Measurements from ENCODE around the gene RFX1.

The RFX1 gene

GRCh38 chr19:13995878-13996765 is 10.0 kb downstream of the RFX1 start:
- no peak for DNase-seq

DNA sequence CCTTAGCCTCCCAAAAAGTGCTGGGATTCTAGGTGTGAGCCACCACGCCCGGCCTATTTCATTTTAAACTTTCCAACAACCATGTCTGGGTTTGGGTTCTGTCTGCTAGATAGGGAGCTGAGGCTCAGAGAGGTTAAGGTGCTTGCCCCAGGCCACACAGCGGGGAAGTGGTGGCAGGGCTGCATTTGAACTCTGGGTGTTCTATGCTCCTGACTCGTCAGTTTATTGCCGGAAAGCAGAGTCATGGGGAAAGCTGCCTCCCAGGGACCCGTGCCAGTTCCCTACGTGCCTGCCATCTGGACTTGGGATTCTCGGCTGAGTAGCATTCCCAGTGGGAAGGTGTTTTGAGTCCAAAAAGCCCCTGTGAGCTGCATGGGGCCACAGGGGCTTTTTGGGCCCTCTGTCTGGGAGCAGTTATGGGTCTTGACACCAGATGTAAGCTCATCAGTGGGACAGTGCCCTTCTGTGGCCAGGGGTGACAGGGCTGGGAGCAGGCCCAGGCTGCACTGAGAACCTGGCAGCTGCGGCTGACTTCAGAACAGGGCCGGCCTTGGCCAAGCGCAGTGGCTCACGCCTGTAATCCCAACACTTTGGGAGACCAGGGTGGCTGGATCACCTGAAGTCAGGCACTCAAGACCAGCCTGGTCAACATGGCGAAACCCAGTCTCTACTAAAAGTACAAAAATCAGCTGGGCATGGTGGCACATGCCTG is 10.9 kb downstream of the RFX1 start:
- no peak for DNase-seq

DNA sequence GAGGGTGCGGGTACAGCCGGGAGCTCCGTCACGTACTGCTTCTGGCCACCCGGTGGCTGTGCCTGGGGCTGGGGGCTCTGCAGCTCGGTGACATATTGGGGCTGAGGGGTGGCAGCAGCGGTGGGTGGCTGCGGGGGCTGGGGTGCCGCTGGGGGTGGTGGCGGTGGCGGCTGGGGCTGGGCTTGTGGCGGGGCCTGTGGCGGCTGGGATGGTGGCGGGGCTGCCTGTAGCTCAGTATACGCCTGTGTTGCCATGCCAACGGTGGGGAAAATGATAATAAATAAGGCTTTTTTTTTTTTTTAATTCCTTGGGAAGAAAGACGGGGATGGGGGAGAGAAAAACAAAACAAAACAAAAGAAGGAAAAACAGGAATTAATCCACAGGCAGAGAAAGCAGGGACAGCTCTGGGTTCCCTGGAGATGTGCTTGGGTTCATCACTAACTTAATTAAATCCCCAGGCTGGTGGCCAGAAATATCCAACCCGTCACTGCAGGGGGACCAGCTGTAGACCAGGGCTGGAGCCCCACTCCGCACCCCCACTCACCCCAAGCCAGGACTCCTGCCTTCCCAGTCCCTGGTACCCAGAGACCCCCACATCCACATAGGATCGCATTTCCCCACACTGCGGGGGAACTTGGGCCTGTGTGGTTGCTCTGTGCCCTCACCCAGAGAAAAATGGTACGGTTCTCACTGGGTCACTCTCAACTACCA is 12.4 kb downstream of the RFX1 start:
- no peak for DNase-seq

DNA sequence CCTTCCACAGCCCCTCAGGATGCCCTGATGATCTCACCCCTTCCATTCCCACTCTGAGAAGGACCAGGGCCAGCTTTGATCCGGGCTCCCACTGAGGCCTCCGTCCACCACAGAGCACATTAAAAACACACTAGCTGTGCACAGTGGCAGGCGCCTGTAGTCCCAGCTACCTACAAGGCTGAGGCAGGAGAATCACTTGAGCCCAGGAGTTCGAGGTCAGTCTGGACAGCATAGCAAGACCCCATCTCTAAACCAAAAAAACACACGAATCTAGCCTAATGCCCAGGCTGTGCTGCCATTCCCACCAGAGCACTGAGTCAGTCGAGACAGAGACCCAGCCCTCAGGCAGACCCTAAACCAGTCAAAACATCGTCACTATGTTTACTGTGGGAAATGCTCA is 14.1 kb downstream of the RFX1 start:
- DNase-seq = no peak

GRCh38 chr19:13990085-13990484 is 16.0 kb downstream of the RFX1 start:
- DNase-seq = no peak

GRCh38 chr19:13989487-13989886 is 16.6 kb downstream of the RFX1 start:
- DNase-seq = no peak

- no peak for DNase-seq
These were observed 18.8 kb downstream of the RFX1 start for GRCh38 chr19:13987101-13987890.

- DNase-seq = no peak
These were observed 19.7 kb downstream of the RFX1 start for GRCh38 chr19:13986348-13986904.

GRCh38 chr19:13985771-13986347 is 20.3 kb downstream of the RFX1 start:
- DNase-seq = no peak

DNA sequence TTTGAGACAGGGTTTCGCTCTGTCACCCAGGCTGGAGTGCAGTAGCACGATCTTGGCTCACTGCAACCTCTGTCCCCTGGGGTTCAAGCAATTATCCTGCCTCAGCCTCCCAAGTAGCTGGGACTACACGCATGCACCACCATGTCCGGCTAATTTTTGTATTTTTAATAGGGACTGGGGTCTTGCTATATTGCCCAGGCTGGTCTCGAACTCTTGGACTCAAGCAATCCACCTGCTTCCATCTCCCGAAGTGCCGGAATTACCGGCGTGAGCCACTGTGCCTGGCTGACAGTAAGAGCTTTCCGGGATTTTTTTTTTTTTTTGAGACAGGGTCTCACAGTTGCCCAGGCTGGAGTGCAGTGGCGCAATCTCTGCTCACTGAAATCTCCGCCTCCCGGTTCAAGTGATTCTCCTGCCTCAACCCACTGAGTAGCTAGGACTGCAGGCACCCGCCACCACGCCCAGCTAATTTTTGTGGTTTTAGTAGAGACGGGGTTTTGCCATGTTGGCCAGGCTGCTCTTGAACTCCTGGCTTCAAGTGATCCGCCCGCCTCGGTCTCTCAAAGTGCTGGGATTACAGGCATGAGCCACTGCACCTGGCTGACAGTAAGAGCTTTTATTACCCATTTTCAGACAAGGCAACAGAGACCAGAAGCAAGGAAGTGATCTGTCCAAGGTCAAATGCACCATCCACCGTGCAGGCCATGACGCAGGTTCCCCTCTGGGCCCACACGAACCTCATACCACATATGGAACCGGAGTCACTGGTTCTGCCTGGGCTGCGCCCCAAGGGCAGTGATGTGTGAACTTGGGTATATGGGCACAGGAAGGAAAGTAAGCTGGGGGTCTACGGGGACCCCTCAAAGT is 21.0 kb downstream of the RFX1 start:
- DNase-seq = no peak

DNA sequence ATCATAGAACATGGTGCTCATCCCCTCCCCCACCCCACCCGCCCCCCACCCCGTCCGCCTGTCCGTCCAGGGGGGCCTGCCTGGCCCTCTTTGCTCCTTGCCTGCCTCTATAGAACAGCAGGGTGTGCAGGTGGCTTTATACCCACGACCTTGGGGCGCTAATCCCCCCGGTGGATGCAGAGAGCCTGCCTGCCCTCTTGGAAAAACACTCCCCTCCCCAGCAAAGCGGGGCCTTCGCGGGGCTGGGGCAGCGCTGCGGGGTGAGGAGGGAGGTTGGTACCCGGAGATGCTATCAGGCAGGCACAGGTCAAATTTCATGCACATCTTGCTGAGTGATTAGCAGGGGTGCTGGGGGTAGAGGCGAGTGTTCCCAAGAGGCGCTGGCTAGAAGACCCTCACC is 21.9 kb downstream of the RFX1 start:
- DNase-seq = no peak

GRCh38 chr19:13983213-13983889 is 22.8 kb downstream of the RFX1 start:
- DNase-seq = no peak

DNA sequence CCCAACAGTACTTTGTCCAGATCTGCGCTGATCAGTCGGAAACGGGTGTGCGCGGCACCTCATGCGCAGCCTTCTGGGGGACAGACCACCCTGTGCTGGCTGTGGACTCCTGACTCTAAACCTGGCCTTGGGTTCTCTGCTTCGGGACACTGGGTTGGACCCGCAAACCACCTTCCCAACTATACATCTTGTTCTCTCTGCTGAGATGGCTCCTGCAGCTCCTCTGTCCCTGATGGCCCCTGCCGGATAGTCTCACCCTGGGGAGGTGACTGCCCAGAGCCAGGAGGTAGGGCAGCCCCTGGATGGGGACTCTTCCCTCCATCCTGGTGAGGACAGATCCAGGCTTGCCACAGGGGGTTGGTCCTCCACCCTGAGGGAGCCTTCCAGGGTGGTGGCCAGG is 23.3 kb downstream of the RFX1 start:
- DNase-seq = no peak

DNA sequence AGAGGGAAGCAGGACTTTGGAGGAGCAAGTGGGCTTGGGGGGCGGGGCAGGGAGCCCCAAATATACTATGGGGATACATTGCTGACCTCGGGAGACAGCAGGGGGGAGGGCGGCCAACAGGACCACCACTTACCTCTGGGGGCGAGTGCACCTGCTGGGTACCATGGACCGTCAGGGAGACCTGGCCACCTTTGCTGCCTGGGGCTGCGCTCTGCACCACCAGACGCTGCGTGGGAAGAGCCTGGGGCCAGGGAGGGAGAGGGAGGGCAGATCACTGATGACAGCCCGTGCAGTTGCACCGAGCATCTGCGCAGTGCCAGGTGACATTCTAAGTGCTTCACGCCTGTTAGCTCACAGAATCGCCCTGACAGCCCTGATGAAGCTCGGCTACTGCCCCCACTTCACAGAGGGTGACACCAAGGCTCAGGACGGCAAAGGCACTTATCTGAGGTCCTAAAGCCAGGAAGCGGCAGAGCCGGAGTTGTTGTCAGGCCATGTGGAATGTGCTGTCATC is 24.1 kb downstream of the RFX1 start:
- no peak for DNase-seq

- DNase-seq = no peak
These were observed 24.7 kb downstream of the RFX1 start for GRCh38 chr19:13981467-13981866.

- no peak for DNase-seq
These were observed 25.1 kb downstream of the RFX1 start for GRCh38 chr19:13981021-13981420.

DNA sequence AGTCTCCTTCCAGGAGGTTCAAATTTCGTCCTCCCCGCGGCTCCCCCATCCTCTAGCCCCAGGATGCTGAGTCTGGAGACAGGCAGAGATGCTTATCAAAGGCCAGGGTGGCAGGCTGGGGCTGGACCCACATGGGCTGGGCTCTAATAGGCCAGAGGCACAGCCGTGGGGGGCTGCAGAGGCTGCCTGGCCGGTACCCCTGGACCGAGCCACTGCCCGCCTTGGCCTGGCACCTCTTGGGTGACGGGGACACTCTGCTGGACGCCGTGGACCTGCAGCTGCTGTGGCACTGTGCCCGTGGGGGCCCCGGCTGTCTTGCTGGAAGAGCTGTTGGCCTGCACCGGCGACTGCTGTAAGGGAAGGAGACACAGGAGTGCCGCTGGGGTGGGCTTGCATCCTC is 25.8 kb downstream of the RFX1 start:
- no peak for DNase-seq

DNA sequence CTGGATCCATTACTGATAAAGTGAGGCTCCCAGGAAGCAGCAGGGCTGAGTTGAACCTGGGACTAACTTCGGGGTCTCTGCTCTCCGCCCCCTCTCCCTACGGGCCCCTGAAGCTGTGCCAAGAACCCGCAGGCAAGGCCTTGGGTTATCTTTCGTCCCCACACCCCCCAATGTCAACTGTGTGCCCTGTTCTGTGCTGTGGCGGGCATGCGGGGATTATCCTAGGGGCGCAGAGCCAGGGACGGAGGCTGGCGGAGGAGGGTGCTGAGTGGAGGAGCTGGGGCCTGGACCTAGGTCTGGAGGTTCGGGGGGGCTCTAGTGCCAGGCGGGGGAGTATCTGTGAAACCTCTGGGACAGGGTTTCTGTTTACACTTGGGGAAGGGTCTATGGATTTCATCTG is 26.4 kb downstream of the RFX1 start:
- DNase-seq = no peak

DNA sequence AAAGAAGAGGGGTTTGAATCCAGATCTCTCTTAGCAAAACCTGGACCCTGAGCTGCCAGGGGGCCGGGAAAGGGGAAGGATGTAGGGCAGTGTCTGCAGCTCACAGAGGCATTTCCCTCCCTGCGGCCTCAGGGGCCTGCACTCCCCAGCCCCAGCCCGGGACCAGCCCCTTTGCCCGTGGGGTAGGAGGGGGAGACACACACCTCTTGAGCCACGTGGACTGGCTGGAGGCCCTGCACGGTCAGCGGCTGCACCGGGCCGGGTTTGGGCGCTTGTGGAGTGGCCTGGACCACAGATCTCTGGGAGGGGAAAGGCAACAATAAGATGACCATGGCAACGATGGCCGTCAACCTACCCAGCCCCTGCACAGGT is 26.9 kb downstream of the RFX1 start:
- DNase-seq = no peak
